Calu3 (cell line): ENCODE results near the gene ROBO2. TPM values are rescaled to one million over a fixed set of nuclear protein-coding genes. Genes with fewer than 3 reads are reported as not detected.

Experiments
- BruUV-seq: library from RNA; stranded (reverse); fragments of 400-500 nt; replicated peaks from 2 replicates; lab custom pipeline; 2021; lab: Mats Ljungman, UMichigan
- CTCF ChIA-PET: fragments of 300-600 bp; sonication (Branson Sonifier 250); formaldehyde crosslinking; loops from one replicate; lab custom pipeline; 2022; ENCODE audit warnings: antibody characterized with exemption; lab: Charles Lee
- DNase-seq: peaks from one replicate; pipeline ENCODE4 v3.0.0; 2022
- H3K27ac Mint-ChIP-seq: one replicate; pipeline ENCODE4 v1.8.0; 2022; ENCODE audit warnings: mixed read lengths; ENCODE audit not compliant: unreplicated experiment
- H3K27me3 Mint-ChIP-seq: one replicate; pipeline ENCODE4 v1.8.0; 2022; ENCODE audit warnings: mixed read lengths; ENCODE audit not compliant: unreplicated experiment
- H3K36me3 Mint-ChIP-seq: one replicate; pipeline ENCODE4 v1.8.0; 2022; ENCODE audit warnings: mild to moderate bottlenecking, moderate library complexity, mixed read lengths; ENCODE audit not compliant: insufficient read depth, unreplicated experiment
- H3K4me1 Mint-ChIP-seq: one replicate; pipeline ENCODE4 v1.8.0; 2022; ENCODE audit warnings: mild to moderate bottlenecking, low read depth, mixed read lengths; ENCODE audit not compliant: unreplicated experiment
- H3K4me3 Mint-ChIP-seq: one replicate; pipeline ENCODE4 v1.8.0; 2022; ENCODE audit warnings: mild to moderate bottlenecking, low read depth, moderate library complexity, mixed read lengths; ENCODE audit not compliant: unreplicated experiment
- H3K9me3 Mint-ChIP-seq: one replicate; pipeline ENCODE4 v1.8.0; 2022; ENCODE audit warnings: low read depth, mixed read lengths; ENCODE audit not compliant: unreplicated experiment
- intact Hi-C: fragments of 100-400 bp; cut with micrococcal nuclease; formaldehyde crosslinking; loops from one replicate; pipeline ENCODE4 v1.10.0; 2022; ENCODE audit not compliant: unreplicated experiment
- total RNA-seq: library from RNA; stranded (reverse); gene quantifications from 2 replicates; pipeline ENCODE4 v1.2.3, GENCODE V29; 2022
- TF ChIP-seq, protein P1 (sequence below): fragments of 200-600 bp; IDR thresholded peaks from one replicate; pipeline ENCODE4 v1.8.0; 2022; ENCODE audit warnings: antibody characterized with exemption; ENCODE audit not compliant: unreplicated experiment

Gene ROBO2
- total RNA-seq, 1 experiment from 2014 or later, result not detected

DNA sequence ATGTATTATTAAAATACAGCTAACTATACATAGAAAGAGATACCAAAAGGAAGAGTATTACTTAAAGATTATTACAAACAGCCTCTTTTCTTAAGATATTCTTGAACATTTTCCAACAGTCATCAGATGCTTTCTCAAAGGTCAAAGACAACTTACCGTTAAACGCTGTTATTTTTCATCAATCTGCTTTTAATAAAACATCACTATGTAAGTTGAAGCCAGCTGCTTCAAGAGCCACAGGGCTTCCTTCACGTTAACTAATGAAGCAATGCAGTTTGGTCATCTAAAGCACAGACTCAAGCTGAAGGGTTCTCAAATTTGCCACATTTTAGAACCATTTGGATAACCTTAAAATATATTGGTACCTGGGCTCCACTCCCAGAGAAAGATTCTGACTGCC lies 578.8 kb downstream of the ROBO2 start:
- Mint-ChIP-seq H3K9me3 (peaks cover 3% of the 10 kb centered on the region), H3K27ac (no peak overlapping the region), H3K36me3 (no peaks in the 10 kb centered on the region), H3K4me1 (no peaks in the 10 kb centered on the region), H3K27me3 (no peaks in the 10 kb centered on the region), H3K4me3 (no peak overlapping the region)
- BruUV-seq, result no TSS peak
- intact Hi-C loops, result no loop called here
- CTCF ChIA-PET, result no interaction called here
- TF ChIP-seq, protein P1, sequence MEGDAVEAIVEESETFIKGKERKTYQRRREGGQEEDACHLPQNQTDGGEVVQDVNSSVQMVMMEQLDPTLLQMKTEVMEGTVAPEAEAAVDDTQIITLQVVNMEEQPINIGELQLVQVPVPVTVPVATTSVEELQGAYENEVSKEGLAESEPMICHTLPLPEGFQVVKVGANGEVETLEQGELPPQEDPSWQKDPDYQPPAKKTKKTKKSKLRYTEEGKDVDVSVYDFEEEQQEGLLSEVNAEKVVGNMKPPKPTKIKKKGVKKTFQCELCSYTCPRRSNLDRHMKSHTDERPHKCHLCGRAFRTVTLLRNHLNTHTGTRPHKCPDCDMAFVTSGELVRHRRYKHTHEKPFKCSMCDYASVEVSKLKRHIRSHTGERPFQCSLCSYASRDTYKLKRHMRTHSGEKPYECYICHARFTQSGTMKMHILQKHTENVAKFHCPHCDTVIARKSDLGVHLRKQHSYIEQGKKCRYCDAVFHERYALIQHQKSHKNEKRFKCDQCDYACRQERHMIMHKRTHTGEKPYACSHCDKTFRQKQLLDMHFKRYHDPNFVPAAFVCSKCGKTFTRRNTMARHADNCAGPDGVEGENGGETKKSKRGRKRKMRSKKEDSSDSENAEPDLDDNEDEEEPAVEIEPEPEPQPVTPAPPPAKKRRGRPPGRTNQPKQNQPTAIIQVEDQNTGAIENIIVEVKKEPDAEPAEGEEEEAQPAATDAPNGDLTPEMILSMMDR, result no peak
- DNase-seq, result no peak

DNA sequence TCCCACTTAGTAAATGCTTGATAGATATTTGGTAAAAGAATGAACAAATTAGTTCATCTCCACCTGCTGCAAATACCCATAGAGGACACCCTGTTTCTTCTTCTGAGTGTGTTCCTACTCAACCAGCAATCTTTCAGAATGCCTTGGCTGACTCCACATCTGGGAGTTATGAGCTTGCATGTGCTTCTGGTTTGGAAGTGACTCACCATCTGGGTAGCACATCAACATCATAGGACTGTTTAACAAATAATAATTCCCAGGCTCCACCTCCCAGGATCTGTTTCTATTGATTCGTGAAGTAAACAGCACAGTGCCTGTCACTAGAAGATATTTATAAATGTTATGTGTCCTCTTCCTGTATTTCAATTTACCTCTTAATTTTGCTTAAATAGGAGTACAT lies 580.1 kb downstream of the ROBO2 start:
- Mint-ChIP-seq H3K36me3 (no peaks in the 10 kb centered on the region), H3K9me3 (no peaks in the 10 kb centered on the region), H3K4me1 (no peaks in the 10 kb centered on the region), H3K27me3 (no peaks in the 10 kb centered on the region), H3K4me3 (no peak overlapping the region), H3K27ac (no peak overlapping the region)
- TF ChIP-seq, protein P1, result no peak
- intact Hi-C loops, result no loop called here
- no peak for DNase-seq
- CTCF ChIA-PET, result no interaction called here
- no TSS peak for BruUV-seq

DNA sequence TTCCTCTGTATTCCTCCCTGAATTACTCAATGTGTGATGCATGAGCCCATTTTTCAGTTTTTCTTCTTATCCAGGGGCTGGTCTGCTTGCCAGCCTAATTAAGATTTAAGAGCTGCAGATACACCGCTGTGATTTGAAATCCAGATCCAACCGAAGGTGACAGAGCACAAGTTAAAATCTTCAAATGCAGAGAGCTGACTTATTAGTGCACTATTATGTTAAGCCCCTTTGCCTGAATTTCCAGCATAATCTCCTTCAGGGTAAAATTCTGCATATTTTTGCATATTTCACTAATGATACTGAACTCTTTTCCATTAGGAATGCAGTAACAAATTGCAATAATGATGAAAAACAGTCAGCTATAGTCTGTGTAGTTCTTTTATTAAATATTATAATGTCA lies 583.6 kb downstream of the ROBO2 start:
- Mint-ChIP-seq H3K27me3 (no peaks in the 10 kb centered on the region), H3K9me3 (no peaks in the 10 kb centered on the region), H3K4me1 (no peaks in the 10 kb centered on the region), H3K4me3 (no peak overlapping the region), H3K36me3 (no peaks in the 10 kb centered on the region), H3K27ac (no peak overlapping the region)
- intact Hi-C loops, result no loop called here
- CTCF ChIA-PET, result no interaction called here
- no peak for DNase-seq
- no TSS peak for BruUV-seq
- TF ChIP-seq, protein P1, result no peak

DNA sequence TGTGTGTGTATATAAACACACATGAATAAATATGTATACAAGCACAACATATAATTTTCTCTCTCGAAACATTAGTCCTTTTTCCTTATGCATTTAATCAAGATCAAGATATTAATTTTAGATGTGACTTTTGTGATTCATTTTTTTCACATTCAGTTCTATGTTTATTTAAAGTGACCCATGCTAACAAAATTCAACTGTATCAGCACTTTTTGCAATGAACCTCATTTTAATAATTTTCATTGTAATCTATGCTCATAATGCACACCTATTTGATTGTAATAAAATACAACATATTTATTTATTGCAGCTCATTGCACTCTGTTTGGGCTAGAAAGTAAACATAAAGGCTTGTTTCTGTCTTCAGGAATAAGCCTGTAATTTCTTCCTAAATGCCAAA lies 586.3 kb downstream of the ROBO2 start:
- no TSS peak for BruUV-seq
- CTCF ChIA-PET, result no interaction called here
- no peak overlapping the region for H3K27ac Mint-ChIP-seq
- intact Hi-C loops, result no loop called here
- H3K36me3 Mint-ChIP-seq, result no peaks in the 10 kb centered on the region
- TF ChIP-seq, protein P1, result no peak
- no peak overlapping the region for H3K4me3 Mint-ChIP-seq
- no peaks in the 10 kb centered on the region for H3K4me1 Mint-ChIP-seq
- no peaks in the 10 kb centered on the region for H3K9me3 Mint-ChIP-seq
- H3K27me3 Mint-ChIP-seq, result no peaks in the 10 kb centered on the region
- no peak for DNase-seq
